T-helper 1 cell treated with Interleukin-12 subunit alpha and Interleukin-12 subunit beta and Interleukin-4 antibody, amounts not matched to agents 30 ng/mL and 1 ng/mL, for 36 hours (primary cell): Measurements from ENCODE around the gene KCNH5. TPM values are rescaled to one million over a fixed set of nuclear protein-coding genes. Genes with fewer than 3 reads are reported as not detected.
"Not testable (repeated sequence)": the region's sequence is repeated elsewhere in the genome, so short reads cannot be mapped to it uniquely, and the experiment has no call there.

Experiments
- intact Hi-C: fragments of 100-400 bp; cut with micrococcal nuclease; formaldehyde crosslinking; loops from one replicate; pipeline ENCODE4 v1.15.1; 2024
- total RNA-seq: library from RNA; stranded (reverse); gene quantifications from 2 replicates; pipeline ENCODE4 v1.2.3, GENCODE V29; 2022

KCNH5 gene
- total RNA-seq, 1 donor from 2014 or later, result not detected

DNA sequence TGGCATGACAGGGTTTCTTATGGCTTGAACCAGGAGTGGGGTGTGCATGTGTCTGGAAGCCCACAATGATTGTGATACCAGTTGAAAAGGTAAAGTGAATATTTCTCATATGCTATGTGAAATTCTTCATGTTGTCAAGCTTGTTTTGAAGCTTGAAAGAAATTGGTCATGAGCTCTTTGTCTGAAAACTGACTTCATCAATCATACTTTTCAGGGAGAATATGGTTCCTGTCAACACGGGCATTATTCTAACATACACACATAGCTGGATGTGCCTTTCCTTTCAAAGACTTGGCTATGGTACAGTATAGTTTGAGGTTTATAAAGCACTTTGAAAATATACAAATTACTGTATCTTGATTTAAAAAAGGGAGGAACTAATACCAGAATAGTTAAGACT lies 158.8 kb downstream of the KCNH5 start:
- intact Hi-C loops, result no loop called here

DNA sequence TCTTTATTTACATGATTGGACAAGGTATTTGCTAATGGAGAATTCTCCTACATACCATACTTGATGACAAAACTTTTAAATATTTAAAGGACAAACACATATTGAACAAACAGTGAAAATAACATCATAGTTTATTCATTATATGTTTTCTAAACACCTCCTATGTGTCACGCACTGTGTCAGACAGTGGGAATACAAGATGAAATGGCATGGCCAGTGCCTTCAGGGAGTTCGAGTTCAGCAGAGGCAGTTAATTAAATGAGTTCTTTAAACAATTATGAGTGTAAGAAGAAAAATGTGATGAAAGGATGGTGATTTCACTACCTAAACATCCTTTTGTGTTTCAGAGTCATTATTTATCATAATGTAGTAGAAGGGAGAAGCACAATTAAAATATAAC lies 159.8 kb downstream of the KCNH5 start:
- intact Hi-C loops, result no loop called here

GRCh38 chr14:62882967-62883366 lies 162.3 kb downstream of the KCNH5 start:
- intact Hi-C loops, result no loop called here

- intact Hi-C loops, result no loop called here
Observed at GRCh38 chr14:62866376-62866775, 178.9 kb downstream of the KCNH5 start.

GRCh38 chr14:62864588-62864987 lies 180.7 kb downstream of the KCNH5 start:
- intact Hi-C loops, result no loop called here

DNA sequence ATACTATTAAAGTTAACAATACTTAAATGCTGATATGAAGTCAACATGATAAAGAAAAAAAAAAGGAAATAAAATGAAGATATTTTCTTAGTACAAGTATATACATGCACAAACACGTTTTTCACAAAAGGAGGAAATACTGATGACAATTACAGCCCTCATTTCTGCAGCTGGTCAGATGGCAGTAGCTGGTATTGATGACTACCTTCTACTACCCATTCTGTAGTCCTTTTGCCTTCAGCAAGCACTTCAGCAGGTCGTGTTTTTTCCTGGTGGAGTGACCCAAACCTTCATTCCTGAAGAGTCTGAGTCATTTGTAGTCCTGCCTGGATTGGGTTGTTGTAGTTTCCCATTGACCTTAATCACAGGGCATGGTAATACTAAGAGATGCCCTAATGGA lies 187.2 kb downstream of the KCNH5 start:
- intact Hi-C loops, result not testable (repeated sequence)

DNA sequence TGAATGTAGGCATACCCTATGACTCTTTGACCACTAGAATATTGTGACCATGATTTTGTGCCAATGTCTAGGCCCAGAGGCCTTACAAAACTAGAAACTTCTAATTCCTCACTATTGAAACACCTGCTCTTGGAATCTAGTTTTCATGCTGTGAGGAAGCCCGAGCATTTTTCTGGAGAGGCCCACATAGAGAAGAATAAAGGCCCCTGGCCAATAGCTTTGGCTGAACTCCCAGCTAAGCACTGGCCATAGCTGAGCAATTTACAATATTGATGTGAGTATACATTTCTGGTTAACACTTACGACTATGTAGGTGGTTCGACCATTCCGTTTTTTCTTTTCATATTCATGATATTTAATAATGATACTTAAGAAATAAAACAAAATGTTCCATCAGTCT lies 190.3 kb downstream of the KCNH5 start:
- intact Hi-C loops, result no loop called here

GRCh38 chr14:62847168-62847567 lies 198.1 kb downstream of the KCNH5 start:
- intact Hi-C loops, result no loop called here

- intact Hi-C loops, result no loop called here
Observed at GRCh38 chr14:62844546-62844945, 200.7 kb downstream of the KCNH5 start.

GRCh38 chr14:62824086-62824485 lies 221.2 kb downstream of the KCNH5 start:
- intact Hi-C loops, result no loop called here

GRCh38 chr14:62819931-62820330 lies 225.3 kb downstream of the KCNH5 start:
- intact Hi-C loops, result no loop called here

- intact Hi-C loops, result no loop called here
Observed at GRCh38 chr14:62807636-62808035, 237.6 kb downstream of the KCNH5 start.

GRCh38 chr14:62800577-62800976 lies 244.7 kb downstream of the KCNH5 start:
- intact Hi-C loops, result no loop called here

DNA sequence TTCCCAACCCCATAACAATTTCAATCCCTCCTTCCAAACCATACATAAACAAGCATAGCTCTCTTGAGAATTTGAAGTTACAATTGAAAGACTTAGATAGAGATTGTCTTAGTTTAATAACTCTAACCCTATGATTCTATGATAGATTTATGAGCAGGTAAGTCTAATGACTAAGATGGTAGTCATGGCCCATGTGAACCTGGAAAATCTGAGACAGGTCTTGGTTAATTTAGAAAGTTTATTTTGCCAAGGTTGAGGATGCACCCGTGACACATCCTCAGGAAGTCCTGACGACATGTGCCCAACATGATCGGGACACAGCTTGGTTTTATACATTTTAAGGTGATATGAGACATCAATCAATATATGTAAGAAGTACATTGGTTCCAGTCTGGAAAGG lies 248.8 kb downstream of the KCNH5 start:
- intact Hi-C loops, result no loop called here

DNA sequence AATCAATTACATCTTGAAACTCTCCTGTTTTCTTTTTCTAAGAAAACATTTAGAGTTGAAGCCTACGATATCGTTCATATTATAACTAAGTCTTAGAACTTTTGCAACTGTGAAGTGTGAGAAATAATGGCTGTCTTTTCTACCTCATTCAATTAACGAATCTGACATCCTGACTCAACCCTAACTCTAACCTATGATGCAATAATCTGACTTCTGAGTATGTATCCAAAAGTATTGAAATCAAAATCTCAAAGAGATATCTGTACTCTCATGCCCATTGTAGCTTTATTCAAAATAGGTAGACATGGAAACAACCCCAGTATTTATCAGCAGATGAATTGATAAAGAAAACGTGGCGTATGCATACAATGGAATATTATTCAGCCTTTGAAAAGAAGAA lies 252.7 kb downstream of the KCNH5 start:
- intact Hi-C loops, result no loop called here

DNA sequence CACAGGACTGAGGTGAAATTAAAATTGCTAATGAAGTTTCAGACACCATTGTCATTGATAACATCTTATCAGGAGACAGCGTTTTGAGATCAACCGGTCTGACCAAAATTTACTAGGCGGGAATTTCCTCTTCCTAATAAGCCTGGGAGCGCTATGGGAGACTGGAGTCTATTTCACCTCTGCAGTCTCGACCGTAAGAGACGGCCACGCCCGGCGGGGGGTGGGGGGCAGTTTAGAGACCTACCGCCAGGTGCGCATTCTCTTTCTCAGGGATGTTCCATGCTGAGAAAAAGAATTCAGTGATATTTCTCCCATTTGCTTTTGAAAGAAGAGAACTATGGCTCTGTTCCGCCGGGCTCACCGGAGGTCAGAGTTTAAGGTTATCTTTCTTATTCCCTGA lies 263.9 kb downstream of the KCNH5 start:
- intact Hi-C loops, result not testable (repeated sequence)

- intact Hi-C loops, result no loop called here
Observed at GRCh38 chr14:62778852-62779251, 266.4 kb downstream of the KCNH5 start.

GRCh38 chr14:62778310-62778709 lies 266.9 kb downstream of the KCNH5 start:
- intact Hi-C loops, result no loop called here

- intact Hi-C loops, result no loop called here
Observed at GRCh38 chr14:62777510-62777909, 267.7 kb downstream of the KCNH5 start.

DNA sequence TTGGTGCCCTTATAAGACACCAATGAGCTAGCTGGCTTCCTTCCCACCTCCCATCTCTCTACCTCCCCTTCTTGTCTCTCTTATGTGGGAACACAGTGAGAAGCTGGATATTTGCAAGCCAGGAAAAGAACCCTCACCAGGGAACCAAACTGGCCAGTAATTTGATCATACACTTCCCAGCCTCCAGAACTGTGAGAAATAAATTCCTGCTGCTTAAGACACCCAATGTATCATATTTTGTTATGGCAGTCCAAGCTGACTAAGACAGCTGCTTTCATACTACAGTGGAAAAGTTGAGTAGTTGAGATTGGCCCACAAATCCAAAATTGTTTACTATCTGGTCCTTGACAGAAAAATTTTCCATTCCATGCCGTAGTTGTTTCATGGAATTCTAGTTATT lies 269.0 kb downstream of the KCNH5 start:
- intact Hi-C loops, result no loop called here

- intact Hi-C loops, result no loop called here
Observed at GRCh38 chr14:62768753-62769152, 276.5 kb downstream of the KCNH5 start.

GRCh38 chr14:62763951-62764350 lies 281.3 kb downstream of the KCNH5 start:
- intact Hi-C loops, result no loop called here

- intact Hi-C loops, result no loop called here
Observed at GRCh38 chr14:62759796-62760195, 285.5 kb downstream of the KCNH5 start.

DNA sequence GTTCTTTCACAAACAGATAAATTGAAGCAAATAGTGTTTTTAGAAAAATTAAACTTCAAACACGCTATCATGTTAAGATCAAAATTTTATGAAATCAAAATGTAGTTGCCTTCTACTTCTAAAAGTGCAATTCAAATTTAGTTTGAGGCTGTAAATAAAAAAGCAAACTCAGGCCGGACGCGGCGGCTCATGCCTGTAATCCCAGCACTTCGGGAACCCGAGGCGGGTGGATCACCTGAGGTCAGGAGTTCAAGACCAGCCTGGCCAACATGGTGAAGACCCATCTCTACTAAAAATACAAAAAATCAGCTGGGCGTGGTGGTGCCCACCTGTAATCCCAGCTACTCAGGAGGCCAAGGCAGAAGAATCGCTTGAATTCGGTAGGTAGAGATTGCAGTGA lies 298.4 kb downstream of the KCNH5 start:
- intact Hi-C loops, result not testable (repeated sequence)
